K562 (cell line): Measurements from ENCODE around the gene TBX10. TPM values are rescaled to one million over a fixed set of nuclear protein-coding genes. Genes with fewer than 3 reads are reported as not detected.

Source experiments
- ARID3A ChIP-seq: IDR thresholded peaks from 2 replicates; pipeline ENCODE4 v1.6.1; 2012; ENCODE audit warnings: low read depth, low read length, improper control_type of control experiment, borderline replicate concordance
- BACH1 ChIP-seq: fragments of 200-800 bp; sonication (Bioruptor generic); IDR thresholded peaks from 2 replicates; pipeline ENCODE4 v1.6.1; 2016; ENCODE audit warnings: missing genetic modification characterization, missing compliant biosample characterization
- C11orf30 ChIP-seq: fragments of 450-650 bp; IDR thresholded peaks from 2 replicates; pipeline ENCODE4 v1.6.1; 2016; ENCODE audit warnings: low read depth, mild to moderate bottlenecking
- CBFB ChIP-seq: sonication (generic); formaldehyde crosslinking; IDR thresholded peaks from 2 replicates; pipeline ENCODE4 v1.4.0; 2020; ENCODE audit warnings: mild to moderate bottlenecking, missing genetic modification reagents
- CREB3 ChIP-seq: fragments of 450-650 bp; conservative IDR thresholded peaks from 2 replicates; pipeline ENCODE4 v1.6.1; 2016; ENCODE audit warnings: missing genetic modification characterization, low read depth, mild to moderate bottlenecking, missing compliant biosample characterization, moderate library complexity
- CREM ChIP-seq: IDR thresholded peaks from 2 replicates; pipeline ENCODE4 v1.6.1; 2014; ENCODE audit warnings: antibody characterized with exemption, low read depth
- DDX20 ChIP-seq: fragments of 450-650 bp; IDR thresholded peaks from 2 replicates; pipeline ENCODE4 v1.6.1; 2016; ENCODE audit warnings: missing genetic modification characterization, low read depth, mild to moderate bottlenecking, missing compliant biosample characterization, moderate library complexity
- DPF2 ChIP-seq: fragments of 450-650 bp; IDR thresholded peaks from 2 replicates; pipeline ENCODE4 v1.6.1; 2016
- FOXK1 ChIP-seq: sonication (generic); formaldehyde crosslinking; IDR thresholded peaks from 2 replicates; pipeline ENCODE4 v1.8.0; 2022; ENCODE audit warnings: missing genetic modification reagents, mild to moderate bottlenecking, borderline replicate concordance
- HMGXB4 ChIP-seq: sonication (generic); formaldehyde crosslinking; IDR thresholded peaks from 2 replicates; pipeline ENCODE4 v1.8.1; 2023; ENCODE audit warnings: mild to moderate bottlenecking, missing genetic modification reagents
- HOXB6 ChIP-seq: fragments of 250-450 bp; sonication (Bioruptor Pico); IDR thresholded peaks from 2 replicates; pipeline ENCODE4 v1.5.1; 2022; ENCODE audit warnings: mild to moderate bottlenecking, borderline replicate concordance
- SP2 ChIP-seq: IDR thresholded peaks from 2 replicates; pipeline ENCODE4 v1.6.1; 2011; ENCODE audit warnings: mild to moderate bottlenecking, low read depth, low read length, moderate library complexity; ENCODE audit not compliant: poor library complexity, severe bottlenecking; ENCODE audit errors: extremely low read depth
- ZNF561 ChIP-seq: fragments of 450-650 bp; formaldehyde crosslinking; conservative IDR thresholded peaks from 2 replicates; pipeline ENCODE4 v1.4.0; 2020; ENCODE audit warnings: mild to moderate bottlenecking, moderate library complexity
- polyA plus RNA-seq, 8 experiments: library from polyadenylated mRNA; depleted of rRNA in 4 of 8; stranded (reverse) in 5 of 8; unstranded in 3 of 8; fragments of >200 nt; fragmentation: Nextera tagmentation in 2 of 8; fragmentation: Illumina TruSeq in 1 of 8; extraction: Ambion mirVana in 2 of 8; extraction: Trizol in 1 of 8; gene quantifications; 2 replicates each; pipeline versions ENCODE4 v1.2.1 to v1.2.3, GENCODE V29; 2011 to 2014; ENCODE audit warnings: inconsistent platforms in 1 of 8, missing spikeins in 1 of 8
- total RNA-seq, 7 experiments: library from RNA; depleted of rRNA in 6 of 7; stranded (reverse); fragments of >200 nt in 6 of 7; fragmentation: Illumina TruSeq in 2 of 7; extraction: Trizol in 2 of 7; gene quantifications; 2 replicates each; pipeline versions ENCODE4 v1.2.1 to v1.2.3, GENCODE V29; 2011 to 2021; ENCODE audit warnings: low replicate concordance in 1 of 7
- TF ChIP-seq, protein P1 (sequence below): fragments of 450-650 bp; IDR thresholded peaks from 2 replicates; pipeline ENCODE4 v1.6.1; 2016; ENCODE audit warnings: low read depth

TBX10 gene
- total and polyA plus RNA-seq, 9 of the 15 experiments (the other 6 are each of a cell fraction or from before 2014, with no cell fraction given) = not detected

- no peak for TF ChIP-seq ARID3A
- TF ChIP-seq CREB3 (tag) = no peak
- no peak for TF ChIP-seq HMGXB4
- peak; percentile 65 for TF ChIP-seq C11orf30
- no peak for TF ChIP-seq HOXB6 (CRISPR knock-in tag)
- no peak for TF ChIP-seq BACH1 (tag)
- peak; percentile 76 for TF ChIP-seq DPF2
- TF ChIP-seq FOXK1 (CRISPR knock-in tag) = no peak
- TF ChIP-seq ZNF561 (CRISPR knock-in tag) = no peak
- TF ChIP-seq CBFB = no peak
- TF ChIP-seq DDX20 (tag) = no peak
- no peak for TF ChIP-seq CREM
- TF ChIP-seq SP2 = no peak
- TF ChIP-seq, protein P1, sequence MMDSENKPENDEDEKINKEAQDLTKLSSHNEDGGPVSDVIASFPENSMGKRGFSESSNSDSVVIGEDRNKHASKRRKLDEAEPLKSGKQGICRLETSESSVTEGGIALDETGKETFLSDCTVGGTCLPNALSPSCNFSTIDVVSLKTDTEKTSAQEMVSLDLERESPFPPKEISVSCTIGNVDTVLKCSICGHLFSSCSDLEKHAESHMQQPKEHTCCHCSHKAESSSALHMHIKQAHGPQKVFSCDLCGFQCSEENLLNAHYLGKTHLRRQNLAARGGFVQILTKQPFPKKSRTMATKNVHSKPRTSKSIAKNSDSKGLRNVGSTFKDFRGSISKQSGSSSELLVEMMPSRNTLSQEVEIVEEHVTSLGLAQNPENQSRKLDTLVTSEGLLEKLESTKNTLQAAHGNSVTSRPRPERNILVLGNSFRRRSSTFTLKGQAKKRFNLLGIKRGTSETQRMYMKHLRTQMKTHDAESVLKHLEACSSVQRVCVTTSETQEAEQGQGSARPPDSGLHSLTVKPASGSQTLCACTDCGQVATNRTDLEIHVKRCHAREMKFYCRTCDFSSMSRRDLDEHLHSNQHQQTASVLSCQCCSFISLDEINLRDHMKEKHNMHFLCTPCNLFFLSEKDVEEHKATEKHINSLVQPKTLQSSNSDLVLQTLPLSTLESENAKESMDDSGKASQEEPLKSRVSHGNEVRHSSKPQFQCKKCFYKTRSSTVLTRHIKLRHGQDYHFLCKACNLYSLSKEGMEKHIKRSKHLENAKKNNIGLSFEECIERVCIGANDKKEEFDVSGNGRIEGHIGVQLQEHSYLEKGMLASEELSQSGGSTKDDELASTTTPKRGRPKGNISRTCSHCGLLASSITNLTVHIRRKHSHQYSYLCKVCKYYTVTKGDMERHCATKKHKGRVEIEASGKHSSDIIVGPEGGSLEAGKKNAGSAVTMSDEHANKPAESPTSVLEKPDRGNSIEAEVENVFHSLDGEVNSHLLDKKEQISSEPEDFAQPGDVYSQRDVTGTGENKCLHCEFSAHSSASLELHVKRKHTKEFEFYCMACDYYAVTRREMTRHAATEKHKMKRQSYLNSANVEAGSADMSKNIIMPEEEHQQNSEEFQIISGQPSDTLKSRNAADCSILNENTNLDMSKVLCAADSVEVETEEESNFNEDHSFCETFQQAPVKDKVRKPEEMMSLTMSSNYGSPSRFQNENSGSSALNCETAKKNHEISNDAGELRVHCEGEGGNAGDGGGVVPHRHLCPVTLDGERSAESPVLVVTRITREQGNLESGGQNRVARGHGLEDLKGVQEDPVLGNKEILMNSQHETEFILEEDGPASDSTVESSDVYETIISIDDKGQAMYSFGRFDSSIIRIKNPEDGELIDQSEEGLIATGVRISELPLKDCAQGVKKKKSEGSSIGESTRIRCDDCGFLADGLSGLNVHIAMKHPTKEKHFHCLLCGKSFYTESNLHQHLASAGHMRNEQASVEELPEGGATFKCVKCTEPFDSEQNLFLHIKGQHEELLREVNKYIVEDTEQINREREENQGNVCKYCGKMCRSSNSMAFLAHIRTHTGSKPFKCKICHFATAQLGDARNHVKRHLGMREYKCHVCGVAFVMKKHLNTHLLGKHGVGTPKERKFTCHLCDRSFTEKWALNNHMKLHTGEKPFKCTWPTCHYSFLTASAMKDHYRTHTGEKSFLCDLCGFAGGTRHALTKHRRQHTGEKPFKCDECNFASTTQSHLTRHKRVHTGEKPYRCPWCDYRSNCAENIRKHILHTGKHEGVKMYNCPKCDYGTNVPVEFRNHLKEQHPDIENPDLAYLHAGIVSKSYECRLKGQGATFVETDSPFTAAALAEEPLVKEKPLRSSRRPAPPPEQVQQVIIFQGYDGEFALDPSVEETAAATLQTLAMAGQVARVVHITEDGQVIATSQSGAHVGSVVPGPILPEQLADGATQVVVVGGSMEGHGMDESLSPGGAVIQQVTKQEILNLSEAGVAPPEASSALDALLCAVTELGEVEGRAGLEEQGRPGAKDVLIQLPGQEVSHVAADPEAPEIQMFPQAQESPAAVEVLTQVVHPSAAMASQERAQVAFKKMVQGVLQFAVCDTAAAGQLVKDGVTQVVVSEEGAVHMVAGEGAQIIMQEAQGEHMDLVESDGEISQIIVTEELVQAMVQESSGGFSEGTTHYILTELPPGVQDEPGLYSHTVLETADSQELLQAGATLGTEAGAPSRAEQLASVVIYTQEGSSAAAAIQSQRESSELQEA = no peak
These were observed 16.8 kb upstream of the TBX10 start (continued) for GRCh38 chr11:67656278-67656922.
